GM19025 (cell line): Measurements from ENCODE around the gene PHF21A.

Source experiments
- ATAC-seq: cut with Tn5 transposase; IDR thresholded peaks from one replicate; pipeline ENCODE4 v1.9.1; 2021; ENCODE audit warnings: mild to moderate bottlenecking, low read depth, moderate library complexity; ENCODE audit not compliant: unreplicated experiment

PHF21A gene

DNA sequence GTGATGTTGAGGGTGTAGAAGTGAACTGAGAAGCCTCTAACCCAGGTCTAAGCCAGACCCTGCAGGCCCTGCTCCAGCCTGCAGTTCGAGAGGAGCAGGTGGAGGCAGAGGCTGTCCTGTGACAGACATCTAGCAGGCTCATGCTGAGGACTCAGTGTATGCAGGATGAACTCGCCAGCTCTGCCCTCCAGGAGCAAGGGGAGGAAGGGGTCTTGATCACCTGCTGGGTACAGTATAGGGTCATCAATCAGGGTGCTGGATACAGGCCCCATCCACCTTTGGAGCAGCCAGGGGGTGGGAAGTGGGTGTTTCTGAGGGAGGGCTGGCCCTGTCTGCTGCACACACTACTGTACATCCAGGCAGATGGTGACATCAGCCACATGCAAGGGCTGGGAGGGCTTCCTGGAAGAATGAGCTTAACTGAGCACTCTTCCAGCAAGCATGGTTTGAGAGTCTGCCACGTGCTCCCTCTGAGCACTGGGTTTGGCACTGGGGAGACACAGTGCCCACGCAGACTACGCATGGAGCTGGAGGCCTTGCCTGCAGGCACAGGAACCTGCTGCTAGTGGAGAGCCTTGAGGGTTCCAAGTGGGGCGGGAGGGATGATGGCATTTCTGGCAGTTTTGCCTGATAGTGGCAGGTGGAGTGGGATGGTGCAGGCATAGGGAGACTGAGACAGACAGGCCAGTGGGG, 226.6 kb downstream of the PHF21A start:
- ATAC-seq: no peak

GRCh38 chr11:45892856-45893255, 228.4 kb downstream of the PHF21A start:
- no peak for ATAC-seq

- no peak for ATAC-seq
Measured at GRCh38 chr11:45890886-45891550, 230.2 kb downstream of the PHF21A start.

GRCh38 chr11:45889966-45890365, 231.3 kb downstream of the PHF21A start:
- ATAC-seq: no peak

DNA sequence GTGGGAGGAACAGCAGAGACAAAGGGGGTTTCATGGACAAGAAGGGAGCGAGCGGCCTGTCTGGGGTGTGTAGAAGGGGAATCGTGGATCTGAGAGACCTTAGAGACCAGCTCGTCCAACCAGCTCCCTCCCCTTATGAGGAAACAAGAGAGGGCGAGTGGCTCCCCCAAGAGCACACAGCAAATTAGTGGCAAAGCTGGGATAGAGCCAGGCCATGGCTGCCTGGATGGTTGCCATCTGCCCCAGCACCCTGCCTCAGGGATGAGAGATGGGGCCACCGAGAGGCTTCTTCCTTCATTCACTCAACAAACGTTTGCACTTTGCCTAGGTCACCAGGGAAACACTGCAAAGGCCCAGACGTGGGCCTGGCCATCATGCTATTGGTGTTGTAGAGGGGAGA, 231.7 kb downstream of the PHF21A start:
- ATAC-seq: no peak

DNA sequence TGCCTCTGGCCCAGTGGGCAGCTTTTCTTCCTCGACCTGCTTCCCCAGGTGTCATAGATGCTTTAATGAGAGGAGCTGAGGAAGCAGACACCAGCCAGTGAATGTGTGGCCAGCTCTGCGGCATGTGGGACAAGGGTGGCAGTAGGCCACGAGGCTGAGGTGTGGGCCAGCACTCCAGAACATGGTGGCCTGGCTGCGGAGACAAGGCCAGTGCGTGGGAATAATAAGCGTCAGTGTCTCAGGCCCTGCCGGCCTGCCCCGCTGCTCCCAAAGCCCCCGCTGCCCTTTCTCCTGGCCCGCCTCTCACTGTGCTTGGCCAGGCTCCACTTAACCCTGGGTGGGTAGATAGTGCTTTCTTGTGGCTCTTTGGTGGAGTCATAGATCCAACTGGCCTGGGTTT, 233.7 kb downstream of the PHF21A start:
- no peak for ATAC-seq

DNA sequence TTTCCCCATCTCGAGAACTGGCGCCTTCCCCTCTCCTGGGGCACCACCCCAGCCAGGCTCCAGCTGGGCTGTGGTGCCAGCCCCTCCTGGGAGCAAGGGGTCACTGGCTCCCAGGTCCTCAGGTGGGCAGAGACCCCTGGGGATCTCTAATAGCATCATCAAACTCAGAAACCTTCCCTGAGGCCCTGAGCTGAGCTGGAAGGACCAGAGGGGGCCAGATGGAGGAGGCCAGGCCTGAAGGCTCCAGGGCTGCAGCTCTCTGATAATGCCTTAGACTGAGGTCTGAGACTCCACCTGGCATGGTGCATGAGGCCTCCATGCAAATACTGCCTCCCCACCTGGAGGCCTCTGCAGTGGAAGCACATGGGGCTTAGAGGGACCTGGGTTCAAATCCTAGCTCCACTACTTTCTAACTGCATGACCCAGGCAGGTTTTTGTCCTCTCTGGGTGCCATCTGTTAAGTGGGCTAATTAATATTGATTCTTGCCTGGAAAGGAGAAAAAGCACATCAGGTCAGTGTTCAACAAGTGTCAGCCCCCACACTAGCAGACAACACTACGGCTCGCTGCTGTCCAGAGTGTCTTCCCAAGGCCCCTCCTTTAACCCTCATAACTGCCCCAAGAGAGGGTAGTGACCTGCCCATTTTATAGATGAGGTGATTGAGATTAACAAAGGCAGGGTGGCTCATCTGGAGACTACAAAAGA, 234.3 kb downstream of the PHF21A start:
- no peak for ATAC-seq

DNA sequence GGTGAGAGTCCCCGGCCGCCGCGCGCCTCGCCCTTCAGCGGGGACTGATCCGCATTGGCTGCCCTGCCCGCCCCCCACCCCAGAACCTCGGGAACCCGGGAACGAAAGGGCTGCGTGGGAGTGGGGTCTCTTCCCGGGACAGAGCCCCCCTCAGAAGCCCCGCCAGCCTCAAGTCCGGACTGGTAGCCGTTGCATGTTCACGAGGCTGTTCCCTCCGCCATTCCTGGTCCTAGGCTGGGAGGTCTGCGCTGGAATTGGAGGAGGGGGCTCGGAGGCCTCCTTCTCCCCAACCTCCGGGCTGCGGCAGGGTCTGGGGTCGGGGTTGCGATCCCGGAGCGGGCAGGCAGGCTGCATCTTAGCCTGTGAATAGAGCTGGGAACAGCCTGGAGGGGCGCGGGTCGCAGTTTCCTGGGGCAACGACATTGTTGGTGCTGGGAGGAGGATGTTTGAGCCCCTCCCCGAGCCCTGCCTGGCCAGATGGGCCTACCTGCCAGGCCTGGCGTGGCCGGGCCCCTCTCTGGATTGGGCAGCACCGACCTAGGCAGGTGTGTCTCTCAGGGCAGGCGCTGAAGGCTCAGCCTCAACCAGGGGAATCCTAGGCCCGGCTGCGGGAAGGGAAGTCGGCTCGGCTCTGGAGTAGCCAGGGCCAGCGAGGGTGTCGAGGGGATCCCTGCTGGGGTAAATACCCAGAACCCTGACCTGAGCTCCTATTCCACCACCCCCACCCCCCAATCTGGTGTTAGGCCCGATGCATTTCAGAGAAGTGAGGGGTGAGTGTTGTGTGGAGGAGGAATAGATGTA, 235.1 kb downstream of the PHF21A start:
- no peak for ATAC-seq

DNA sequence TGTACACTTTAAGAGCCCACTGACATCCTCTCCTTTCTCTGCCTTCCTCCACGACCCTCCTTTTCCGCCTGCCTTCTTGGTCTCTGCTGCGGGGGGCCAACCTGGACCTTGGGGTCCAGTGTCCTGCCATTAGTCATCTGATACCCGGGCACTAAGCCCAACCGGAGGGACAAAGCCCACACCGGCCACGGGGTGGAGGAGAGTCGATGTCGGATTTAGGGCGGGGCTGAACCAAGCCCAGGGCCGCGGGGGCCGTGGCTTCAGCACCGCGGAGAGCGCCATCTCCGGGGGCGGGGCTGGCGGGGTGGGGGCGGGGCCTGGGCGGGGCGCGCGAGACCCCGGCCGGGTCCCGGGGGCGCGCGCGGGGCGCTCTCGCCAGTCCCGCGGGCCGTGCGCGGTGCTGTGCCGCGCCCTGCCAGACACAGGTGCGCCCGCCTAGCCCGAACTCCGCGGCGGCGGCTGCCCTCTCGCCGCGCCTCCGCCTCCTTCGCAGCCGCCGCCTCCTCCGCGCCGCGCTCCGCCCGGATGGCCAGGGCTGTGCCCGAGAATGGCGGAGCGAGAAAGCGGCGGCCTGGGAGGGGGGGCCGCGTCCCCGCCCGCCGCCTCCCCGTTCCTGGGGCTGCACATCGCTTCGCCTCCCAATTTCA, 235.9 kb downstream of the PHF21A start, which contains the start of gene MAPK8IP1:
Gene MAPK8IP1 (plus strand): TSS at position 378 of the 647 bp plus-strand sequence. CDS start 170 bp downstream, at position 548.
- peak; percentile 71 for ATAC-seq

GRCh38 chr11:45884596-45885185, 236.6 kb downstream of the PHF21A start:
- ATAC-seq: no peak
